Daoy (cell line): Measurements from ENCODE around the gene ZNF365. TPM values are rescaled to one million over a fixed set of nuclear protein-coding genes. Genes with fewer than 3 reads are reported as not detected.
"Not testable (repeated sequence)": the region's sequence is repeated elsewhere in the genome, so short reads cannot be mapped to it uniquely, and the experiment has no call there.

ENCODE experiments used
- DNase-seq: peaks from one replicate; pipeline ENCODE4 v3.0.0-alpha.2; 2015; ENCODE audit warnings: low read depth
- total RNA-seq: library from RNA; depleted of rRNA; stranded (reverse); fragments of >200 nt; shearing (Covaris generic); gene quantifications from 2 replicates; pipeline ENCODE4 v1.2.3, GENCODE V29; 2014; rRNA removed

ZNF365 gene
- 1.8 and 2.4 TPM in 2 replicates for total RNA-seq

GRCh38 chr10:62373995-62374861, at the start of gene ZNF365:
ZNF365 (plus strand) TSS chr10:62374369; CDS start chr10:62376194, 1,825 bp downstream.
- DNase-seq: peak; percentile 48

GRCh38 chr10:62326176-62326575, 48.0 kb upstream of the ZNF365 start:
- no peak for DNase-seq

- no peak for DNase-seq
Observed at GRCh38 chr10:62327885-62328284, 46.3 kb upstream of the ZNF365 start.

- DNase-seq: no peak
Observed at GRCh38 chr10:62330213-62330612, 44.0 kb upstream of the ZNF365 start.

GRCh38 chr10:62332406-62332805, 41.8 kb upstream of the ZNF365 start:
- no peak for DNase-seq

- DNase-seq: no peak
Observed at GRCh38 chr10:62333135-62333889, 40.9 kb upstream of the ZNF365 start.

GRCh38 chr10:62333988-62334682, 40.0 kb upstream of the ZNF365 start:
- no peak for DNase-seq

GRCh38 chr10:62335326-62335725, 38.8 kb upstream of the ZNF365 start:
- DNase-seq: no peak

GRCh38 chr10:62336404-62336803, 37.8 kb upstream of the ZNF365 start:
- DNase-seq: no peak

- DNase-seq: no peak
Observed at GRCh38 chr10:62341419-62341818, 32.8 kb upstream of the ZNF365 start.

GRCh38 chr10:62343000-62343399, 31.2 kb upstream of the ZNF365 start:
- DNase-seq: no peak

GRCh38 chr10:62348029-62348428, 26.1 kb upstream of the ZNF365 start:
- DNase-seq: no peak

- DNase-seq: peak; percentile 7
Observed at GRCh38 chr10:62352356-62352970, 21.7 kb upstream of the ZNF365 start.

GRCh38 chr10:62354916-62355315, 19.3 kb upstream of the ZNF365 start:
- DNase-seq: no peak

- no peak for DNase-seq
Observed at GRCh38 chr10:62356447-62356846, 17.7 kb upstream of the ZNF365 start.

- DNase-seq: not testable (repeated sequence)
Observed at GRCh38 chr10:62358151-62358550, 16.0 kb upstream of the ZNF365 start.

- DNase-seq: no peak
Observed at GRCh38 chr10:62373639-62373994, 552 bp upstream of the ZNF365 start.

- no peak for DNase-seq
Observed at GRCh38 chr10:62374862-62375710, 917 bp downstream of the ZNF365 start.

- DNase-seq: no peak
Observed at GRCh38 chr10:62376071-62377025, 2.2 kb downstream of the ZNF365 start.

- no peak for DNase-seq
Observed at GRCh38 chr10:62377026-62377415, 2.9 kb downstream of the ZNF365 start.
